SK-N-SH (cell line): ENCODE data around the gene CERKL. TPM values are rescaled to one million over a fixed set of nuclear protein-coding genes. Genes with fewer than 3 reads are reported as not detected.

ENCODE experiments used
- CTCF ChIA-PET: fragments of 300-600, 350-600 bp; formaldehyde crosslinking; extraction: SDS; loops from one replicate; lab custom pipeline; 2021; lab: Yijun Ruan, JAX
- POLR2A ChIA-PET: fragments of 350-600 bp; sonication (Branson Sonifier 250); formaldehyde crosslinking; extraction: SDS; loops from one replicate; lab custom pipeline; 2020; ENCODE audit warnings: antibody characterized with exemption, inconsistent platforms; lab: Yijun Ruan, JAX
- DNase-seq: peaks from one replicate; pipeline ENCODE4 v3.0.0; 2012
- H2AFZ ChIP-seq: fragments of 200-600 bp; sonication (generic); 2 replicates; pipeline ENCODE4 v1.8.1; 2016; ENCODE audit warnings: antibody characterized with exemption, mild to moderate bottlenecking, low read depth
- H3F3A ChIP-seq: fragments of 200-600 bp; sonication (generic); replicated peaks from 2 replicates; pipeline ENCODE3; 2016; ENCODE audit warnings: antibody characterized with exemption, mild to moderate bottlenecking; ENCODE audit not compliant: insufficient read depth
- H3K27ac ChIP-seq, 2 experiments: fragments of 200-500 bp in 1 of 2; fragments of 200-600 bp in 1 of 2; sonication (Bioruptor generic) in 1 of 2; sonication (generic), shearing (Covaris generic) in 1 of 2; 2 replicates each; pipeline versions ENCODE4 v1.5.1 to v1.6.1; 2014 to 2016; ENCODE audit warnings: low read depth in 2 of 2, inconsistent platforms in 1 of 2, low read length in 1 of 2, mild to moderate bottlenecking in 1 of 2, mixed read lengths in 1 of 2
- H3K27me3 ChIP-seq: fragments of 200-600 bp; sonication (generic), shearing (Covaris generic); 2 replicates; pipeline ENCODE4 v1.6.1; 2016; ENCODE audit warnings: mixed run types; ENCODE audit not compliant: insufficient read depth
- H3K36me3 ChIP-seq, 2 experiments: fragments of 200-500 bp in 1 of 2; fragments of 200-600 bp in 1 of 2; sonication (Bioruptor generic) in 1 of 2; sonication (generic) in 1 of 2; replicated peaks in 1 of 2; 2 replicates each; pipeline versions ENCODE3 to v1.5.1; 2014 to 2016; ENCODE audit warnings: low read length in 1 of 2, mild to moderate bottlenecking in 1 of 2; ENCODE audit not compliant: insufficient read depth in 2 of 2, control insufficient read depth in 1 of 2
- H3K4me1 ChIP-seq, 2 experiments: fragments of 200-500 bp in 1 of 2; fragments of 200-600 bp in 1 of 2; sonication (Bioruptor generic) in 1 of 2; sonication (generic), shearing (Covaris generic) in 1 of 2; 2 replicates each; pipeline versions ENCODE4 v1.5.1 to v1.6.1; 2014 to 2016; ENCODE audit warnings: low read depth in 1 of 2, low read length in 1 of 2, mixed run types in 1 of 2; ENCODE audit not compliant: insufficient read depth in 2 of 2, control insufficient read depth in 1 of 2
- H3K4me2 ChIP-seq: fragments of 200-600 bp; sonication (generic), shearing (Covaris generic); 2 replicates; pipeline ENCODE4 v1.6.1; 2017; ENCODE audit warnings: mixed run types
- H3K4me3 ChIP-seq, 2 experiments: fragments of 200-500 bp in 1 of 2; fragments of 200-600 bp in 1 of 2; sonication (Bioruptor generic) in 1 of 2; sonication (generic), shearing (Covaris generic) in 1 of 2; 2 replicates each; pipeline versions ENCODE4 v1.5.1 to v1.8.1; 2014 to 2016; ENCODE audit warnings: low read depth in 2 of 2, inconsistent platforms in 1 of 2, low read length in 1 of 2, mild to moderate bottlenecking in 1 of 2, mixed read lengths in 1 of 2, moderate library complexity in 1 of 2
- H3K79me2 ChIP-seq: fragments of 200-600 bp; sonication (generic); 2 replicates; pipeline ENCODE4 v1.8.1; 2017; ENCODE audit warnings: mild to moderate bottlenecking; ENCODE audit not compliant: insufficient read depth
- H3K9ac ChIP-seq: fragments of 200-600 bp; sonication (generic); 2 replicates; pipeline ENCODE4 v1.6.1; 2017; ENCODE audit warnings: mixed run types
- H3K9me2 ChIP-seq: fragments of 200-600 bp; sonication (generic); 2 replicates; pipeline ENCODE4 v1.6.1; 2017; ENCODE audit warnings: mixed run types
- H3K9me3 ChIP-seq: fragments of 200-600 bp; sonication (generic); 2 replicates; pipeline ENCODE4 v1.6.1; 2017; ENCODE audit warnings: mixed run types, mild to moderate bottlenecking, moderate library complexity
- H4K20me1 ChIP-seq: fragments of 200-600 bp; sonication (generic); 2 replicates; pipeline ENCODE4 v1.6.1; 2017; ENCODE audit warnings: mild to moderate bottlenecking, mixed run types; ENCODE audit not compliant: insufficient read depth
- CTCF ChIP-seq: fragments of 200-600 bp; sonication (generic); IDR thresholded peaks from 2 replicates; pipeline ENCODE4 v1.6.1; 2017; ENCODE audit warnings: antibody characterized with exemption, mild to moderate bottlenecking, moderate library complexity
- ELF1 ChIP-seq: IDR thresholded peaks from 2 replicates; pipeline ENCODE4 v1.4.0; 2012
- EZH2phosphoT487 ChIP-seq: fragments of 200-600 bp; sonication (generic); IDR thresholded peaks from 2 replicates; pipeline ENCODE4 v1.6.1; 2017; ENCODE audit warnings: low read depth, mixed run types, mild to moderate bottlenecking, antibody characterized with exemption, moderate library complexity, borderline replicate concordance
- FOXM1 ChIP-seq: IDR thresholded peaks from 2 replicates; pipeline ENCODE4 v1.4.0; 2012; ENCODE audit warnings: low read depth, mild to moderate bottlenecking
- IRF3 ChIP-seq: fragments of 150-350 bp; IDR thresholded peaks from 2 replicates; pipeline ENCODE4 v1.6.1; 2016; ENCODE audit warnings: mild to moderate bottlenecking, low read depth, low read length
- JUND ChIP-seq: IDR thresholded peaks from 2 replicates; pipeline ENCODE4 v1.4.0; 2012
- MAX ChIP-seq: IDR thresholded peaks from 2 replicates; pipeline ENCODE4 v1.4.0; 2012; ENCODE audit warnings: low read depth
- MXI1 ChIP-seq: IDR thresholded peaks from 2 replicates; pipeline ENCODE4 v1.6.1; 2012; ENCODE audit warnings: mild to moderate bottlenecking, low read depth, low read length, improper control_type of control experiment
- PBX3 ChIP-seq: IDR thresholded peaks from 2 replicates; pipeline ENCODE4; 2012
- POLR2AphosphoS5 ChIP-seq: IDR thresholded peaks from 2 replicates; pipeline ENCODE4 v1.6.1; 2012; ENCODE audit warnings: low read depth, low read length
- RAD21 ChIP-seq: IDR thresholded peaks from 2 replicates; pipeline ENCODE4 v1.6.1; 2012; ENCODE audit warnings: mild to moderate bottlenecking, low read length
- RCOR1 ChIP-seq: fragments of 150-350 bp; IDR thresholded peaks from 2 replicates; pipeline ENCODE4 v1.6.1; 2017; ENCODE audit warnings: antibody characterized with exemption, low read length
- REST ChIP-seq: IDR thresholded peaks from 2 replicates; pipeline ENCODE4 v1.6.1; 2012; ENCODE audit warnings: mild to moderate bottlenecking, low read depth, low read length, moderate library complexity
- RFX5 ChIP-seq: IDR thresholded peaks from 2 replicates; pipeline ENCODE4 v1.6.1; 2012; ENCODE audit warnings: mild to moderate bottlenecking, improper control_type of control experiment, low read length
- RXRA ChIP-seq: IDR thresholded peaks from 2 replicates; pipeline ENCODE4 v1.4.0; 2012; ENCODE audit warnings: low read depth, mild to moderate bottlenecking, borderline replicate concordance
- SIN3A ChIP-seq: IDR thresholded peaks from 2 replicates; pipeline ENCODE4 v1.6.1; 2012; ENCODE audit warnings: low read depth, mild to moderate bottlenecking, low read length, moderate library complexity, borderline replicate concordance
- TAF1 ChIP-seq: IDR thresholded peaks from 2 replicates; pipeline ENCODE4 v1.6.1; 2012; ENCODE audit warnings: low read depth, mild to moderate bottlenecking, low read length, moderate library complexity, borderline replicate concordance
- TCF12 ChIP-seq: IDR thresholded peaks from 2 replicates; pipeline ENCODE4 v1.4.0; 2012
- TEAD4 ChIP-seq: IDR thresholded peaks from 2 replicates; pipeline ENCODE4 v1.4.0; 2012; ENCODE audit warnings: mild to moderate bottlenecking, borderline replicate concordance; ENCODE audit not compliant: insufficient read depth
- ZBTB33 ChIP-seq: IDR thresholded peaks from 2 replicates; pipeline ENCODE4 v1.4.0; 2012; ENCODE audit warnings: low read depth, borderline replicate concordance
- WGBS: methylation state at CpG from one replicate; pipeline ENCODE4 v1.1.6; 2017; ENCODE audit warnings: low lambda C conversion rate; 5-methylcytosine and 5-hydroxymethylcytosine counted together
- polyA plus RNA-seq, 3 experiments: library from polyadenylated mRNA; depleted of rRNA; stranded (reverse); fragments of >200 nt; gene quantifications; 2 replicates each; pipeline ENCODE4 v1.2.3, GENCODE V29; 2012

Gene CERKL
- polyA plus RNA-seq, 1 of the 3 experiments (the other 2 are of a cell fraction), result 0.07 TPM

GRCh38 chr2:181667234-181667633 lies 10.3 kb upstream of the CERKL start:
- 25% methylated on average over 1 of the region's 1 CpG for WGBS
- no peak for DNase-seq
- Histone ChIP-seq H3K79me2 (no peaks in the 10 kb centered on the region), H3K36me3 (no peaks in the 10 kb centered on the region), H3F3A (no peaks in the 10 kb centered on the region), H3K4me2 (no peak overlapping the region), H3K4me3 (no peak overlapping the region), H3K9ac (no peak overlapping the region), H4K20me1 (no peaks in the 10 kb centered on the region), H3K9me2 (no peaks in the 10 kb centered on the region), H3K9me3 (no peaks in the 10 kb centered on the region), H3K27me3 (no peaks in the 10 kb centered on the region; the same call in 1 of the 2 replicates), H2AFZ (no peak overlapping the region), H3K27ac (no peak overlapping the region), H3K4me1 (no peaks in the 10 kb centered on the region; a peak in 1 of 4 replicates)
- ChIA-PET POLR2A (no interaction called here), CTCF (interaction anchor here (1.0 to 1.4 kb wide), 3 partner anchors 8 to 10 kb away, joined by 3 to 11 read pairs (median 3); no protein-coding TSS in a partner anchor)
- TF ChIP-seq EZH2phosphoT487 (no peak), CTCF (no peak), RCOR1 (no peak), MAX (no peak), FOXM1 (no peak), TEAD4 (no peak), SIN3A (no peak), RAD21 (no peak), POLR2AphosphoS5 (no peak), MXI1 (no peak), ELF1 (no peak), RFX5 (no peak), RXRA (no peak), REST (no peak), IRF3 (no peak), TCF12 (no peak), PBX3 (no peak), TAF1 (no peak), JUND (no peak), ZBTB33 (no peak)
